T-helper 22 cell (primary cell): Measurements from ENCODE around the gene ACHE.

Experiments used
- DNase-seq: peaks from one replicate; pipeline ENCODE4 v3.0.0-alpha.2; 2020; ENCODE audit warnings: low read depth

The ACHE gene

DNA sequence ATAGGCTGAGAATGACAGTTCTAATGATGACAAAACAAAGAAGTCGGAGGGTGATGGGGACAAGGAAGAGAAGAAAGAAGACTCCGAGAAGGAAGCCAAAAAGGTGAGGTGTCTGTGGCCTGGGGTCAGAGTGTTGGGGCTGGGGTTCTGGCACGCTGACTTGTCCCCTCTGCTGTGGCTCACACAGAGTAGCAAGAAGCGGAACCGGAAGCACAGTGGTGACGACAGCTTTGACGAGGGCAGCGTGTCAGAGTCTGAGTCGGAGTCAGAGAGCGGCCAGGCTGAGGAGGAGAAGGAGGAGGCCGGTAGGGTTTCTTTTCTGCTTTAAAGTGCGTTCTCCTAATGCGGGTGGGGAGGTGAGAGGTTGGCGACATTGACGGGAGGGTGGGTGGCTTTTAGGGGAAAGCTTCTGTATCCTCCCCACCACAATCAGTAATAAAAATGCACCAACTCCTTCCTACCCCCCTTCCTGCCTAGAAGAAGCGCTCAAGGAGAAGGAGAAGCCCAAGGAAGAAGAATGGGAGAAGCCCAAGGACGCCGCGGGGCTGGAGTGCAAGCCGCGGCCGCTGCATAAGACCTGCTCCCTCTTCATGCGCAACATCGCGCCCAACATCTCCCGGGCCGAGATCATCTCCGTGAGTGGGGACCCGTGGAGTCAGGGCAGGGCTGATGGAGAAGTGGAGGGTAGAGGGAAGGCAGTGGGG lies 10.8 kb downstream of the ACHE start:
- DNase-seq, result peak; percentile 16

DNA sequence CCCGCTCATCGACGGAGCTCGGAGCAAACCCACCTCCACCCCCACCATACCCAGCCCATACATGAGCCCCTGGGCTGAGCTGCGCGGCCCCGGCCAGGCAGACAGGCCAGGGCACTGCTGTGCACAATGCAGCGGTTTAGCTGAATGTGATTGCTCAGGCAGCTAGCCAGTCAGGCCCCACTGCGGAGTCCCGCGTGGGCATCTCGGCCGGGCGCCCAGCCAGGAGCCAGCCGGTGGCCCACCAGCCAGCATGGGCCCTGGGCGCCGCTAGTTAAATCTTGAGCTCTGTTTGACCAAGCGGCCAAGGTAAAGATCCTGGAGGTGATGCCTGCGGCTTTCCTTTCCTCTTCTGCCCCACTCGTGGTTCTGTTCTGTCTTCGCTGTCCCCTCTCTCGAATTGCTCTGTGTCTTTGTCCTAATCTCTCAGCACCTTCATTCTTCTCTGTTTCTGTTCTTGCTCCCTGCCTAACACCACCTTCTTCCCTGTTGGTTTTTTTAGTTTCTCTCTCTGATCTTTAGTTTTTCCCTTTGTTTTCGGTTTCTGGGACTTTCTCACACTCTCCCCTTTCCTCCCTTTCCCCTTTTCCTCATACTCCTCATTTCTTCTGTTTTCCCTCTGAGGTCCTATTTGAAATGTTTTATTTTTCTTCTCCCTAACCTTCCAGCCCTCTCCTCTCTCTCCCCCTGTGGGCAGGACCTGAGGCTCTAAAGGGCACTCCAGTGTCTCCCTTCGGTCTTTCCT lies 12.7 kb downstream of the ACHE start:
- no peak for DNase-seq

DNA sequence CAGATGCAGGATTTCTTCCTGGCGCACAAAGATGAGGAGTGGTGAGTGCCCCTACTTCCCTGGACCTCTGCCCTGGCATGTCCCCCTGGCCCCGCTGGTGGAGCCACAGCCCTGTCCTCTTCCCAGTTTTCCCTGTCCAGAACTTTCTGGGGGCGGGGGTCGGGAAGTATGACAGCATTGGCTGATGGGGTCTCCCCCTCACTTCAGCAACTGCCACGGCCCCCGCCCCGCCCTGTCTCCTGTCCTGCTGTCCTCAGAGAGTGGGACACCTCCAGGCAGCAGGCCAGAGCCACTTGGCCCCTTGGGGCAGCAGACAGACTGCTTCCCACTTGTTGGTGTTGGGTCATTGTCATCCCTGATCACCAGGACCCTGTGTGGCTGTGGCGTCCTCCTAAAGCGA lies 13.5 kb downstream of the ACHE start:
- DNase-seq, result no peak

DNA sequence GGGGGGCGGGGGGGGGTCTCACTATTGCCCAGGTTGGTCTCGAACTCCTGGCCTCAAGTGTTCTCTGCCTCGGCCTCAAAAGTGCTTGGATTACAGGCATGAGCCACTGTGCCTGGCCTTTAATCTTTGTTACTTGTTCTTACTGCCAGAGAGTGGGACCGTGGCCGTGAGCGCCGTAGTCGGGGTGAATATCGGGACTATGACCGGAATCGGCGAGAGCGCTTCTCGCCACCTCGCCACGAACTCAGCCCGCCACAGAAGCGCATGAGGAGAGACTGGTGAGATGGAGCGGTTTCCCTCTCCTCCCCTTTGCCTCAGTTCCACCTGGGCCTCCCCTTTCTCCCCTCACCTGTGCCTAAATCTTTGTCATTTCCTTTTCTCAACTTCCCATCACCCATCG lies 14.6 kb downstream of the ACHE start:
- DNase-seq, result no peak

DNA sequence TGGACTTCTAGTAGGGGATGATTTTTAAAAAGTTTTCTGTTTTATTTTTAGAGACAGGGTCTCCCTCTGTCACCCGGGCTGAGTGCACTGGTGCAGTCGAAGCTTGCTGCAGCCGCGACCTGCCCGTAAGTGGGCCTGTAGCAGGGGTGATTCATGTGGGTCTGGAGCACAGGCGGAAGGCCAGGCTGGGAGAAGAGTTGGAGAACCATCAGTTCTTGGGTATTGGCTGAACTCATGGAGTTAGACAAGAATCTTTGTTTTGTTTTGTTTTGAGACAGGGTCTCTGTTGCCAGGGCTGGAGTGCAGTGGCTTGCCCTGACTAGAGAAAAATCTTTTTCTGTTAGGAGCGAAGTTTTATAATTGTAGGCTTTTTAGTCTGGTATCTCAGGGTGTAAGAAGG lies 15.0 kb downstream of the ACHE start:
- no peak for DNase-seq

DNA sequence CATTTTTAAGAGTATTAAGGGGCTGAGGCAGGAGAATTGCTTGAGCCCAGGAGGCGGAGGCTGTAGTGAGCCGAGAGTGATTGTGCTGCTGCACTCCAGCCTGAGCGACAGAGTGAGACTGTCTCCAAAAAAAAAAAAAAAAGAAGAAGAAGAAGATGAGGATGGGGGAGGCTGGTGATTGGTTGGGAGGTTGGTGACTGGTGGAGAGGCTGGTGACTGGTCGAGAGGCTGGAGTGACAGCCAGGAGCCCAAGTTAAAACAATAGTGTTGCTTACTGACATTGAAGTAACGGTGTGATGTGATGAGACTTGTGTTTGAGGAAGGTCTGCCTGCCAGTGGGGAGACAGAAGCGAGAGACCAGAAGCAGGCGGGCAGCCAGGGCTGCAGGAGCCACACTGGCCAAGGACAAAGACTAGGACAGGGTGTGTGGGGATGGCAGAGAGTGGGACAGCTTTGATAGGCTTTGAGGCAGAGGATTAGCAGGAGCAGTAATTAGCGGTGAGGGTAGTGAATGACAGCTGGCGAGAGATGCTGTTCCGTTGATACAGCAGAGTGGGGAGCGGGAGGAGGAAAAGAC lies 15.9 kb downstream of the ACHE start:
- DNase-seq, result no peak

DNA sequence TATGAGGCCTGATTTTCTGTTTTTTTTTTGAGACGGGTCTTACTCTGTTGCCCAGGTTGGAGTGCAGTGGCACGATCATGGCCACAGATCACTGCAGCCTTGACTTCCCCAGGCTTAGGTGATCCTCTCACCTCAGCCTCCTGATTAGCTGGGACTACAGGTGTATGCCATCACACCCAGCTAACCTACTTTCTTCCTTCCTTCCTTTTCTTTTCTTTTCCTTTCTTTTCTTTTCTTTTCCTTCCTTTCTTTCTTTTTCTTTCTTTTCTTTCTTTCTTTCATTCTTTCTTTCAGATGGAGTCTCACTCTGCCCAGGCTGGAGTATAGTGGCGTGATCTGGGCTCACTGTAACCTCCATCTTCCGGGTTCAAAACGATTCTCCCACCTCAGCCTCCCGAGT lies 17.0 kb downstream of the ACHE start:
- DNase-seq, result no peak

DNA sequence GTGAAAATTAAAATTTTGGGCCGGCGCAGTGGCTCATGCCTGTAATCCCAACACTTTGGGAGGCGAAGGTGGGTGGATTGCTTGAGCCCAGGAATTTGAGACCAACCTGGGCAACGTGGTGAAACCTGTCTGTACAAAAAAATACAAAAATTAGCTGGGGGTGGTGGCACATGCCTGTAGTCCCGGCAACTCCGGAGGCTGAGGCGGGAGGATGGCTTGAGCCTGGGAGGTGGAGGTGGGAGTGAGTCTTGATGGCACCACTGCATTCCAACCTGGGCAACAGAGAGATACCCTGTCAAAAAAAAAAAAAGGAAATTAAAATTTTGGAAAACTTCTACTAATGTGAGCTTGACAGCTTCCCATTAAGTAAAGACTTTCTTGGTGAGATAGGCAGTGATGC lies 17.7 kb downstream of the ACHE start:
- no peak for DNase-seq

DNA sequence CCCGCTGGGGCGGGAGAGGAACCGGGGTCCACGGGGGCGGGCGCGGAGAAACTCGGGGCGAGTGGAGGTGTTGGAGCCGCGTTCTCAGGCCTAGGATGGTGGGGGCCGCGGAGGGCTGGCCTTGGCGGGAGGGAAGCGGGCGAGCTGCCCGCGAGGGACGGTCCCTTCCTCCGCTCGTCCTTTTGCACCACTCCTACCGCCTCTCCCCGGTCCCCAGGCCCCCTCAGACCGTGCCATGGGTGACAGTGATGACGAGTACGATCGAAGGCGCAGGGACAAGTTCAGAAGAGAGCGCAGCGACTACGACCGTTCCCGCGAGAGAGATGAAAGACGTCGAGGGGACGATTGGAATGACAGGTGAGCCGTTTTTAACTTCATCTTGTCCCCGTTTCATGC lies 20.3 kb downstream of the ACHE start:
- DNase-seq, result no peak

DNA sequence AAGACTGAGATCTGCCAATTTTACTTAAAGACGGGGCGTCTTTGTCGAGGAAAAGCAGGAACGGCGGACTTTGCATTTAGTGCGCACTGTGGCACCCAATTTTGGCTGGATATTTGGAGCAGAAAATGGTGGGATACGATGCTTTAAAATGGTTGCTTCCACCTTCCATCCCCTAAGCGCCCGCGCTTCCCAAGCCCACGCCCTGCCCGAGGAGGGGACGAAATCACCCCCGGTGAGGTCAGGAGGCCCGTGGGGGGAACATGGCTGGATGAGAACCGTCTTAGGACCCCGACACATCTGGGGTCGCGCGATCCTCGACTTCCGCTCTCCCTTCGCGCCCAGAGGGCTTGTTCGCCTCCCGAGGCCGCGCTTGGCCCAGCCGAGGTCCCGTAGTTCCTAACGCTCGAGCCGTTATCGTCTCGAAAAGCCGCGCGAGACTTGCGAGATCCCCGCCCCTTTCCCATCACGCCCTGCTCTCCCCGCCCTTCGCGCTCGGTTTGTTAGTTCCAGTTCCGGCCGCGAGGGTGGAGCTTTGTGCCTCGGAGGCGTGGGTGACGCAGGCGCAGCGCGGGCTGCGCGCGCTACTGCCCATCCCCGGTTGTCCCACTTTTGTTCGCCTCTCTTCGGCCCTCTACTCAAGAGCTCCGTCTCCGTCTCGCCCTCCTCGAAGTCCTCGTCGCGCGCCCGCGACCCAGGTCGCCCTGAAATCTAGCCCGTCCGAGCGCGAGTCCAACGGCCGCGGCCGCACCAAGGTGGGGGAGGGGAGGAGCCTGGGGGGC lies 20.9 kb downstream of the ACHE start, which contains the start of gene SRRT:
TSS of gene SRRT (plus strand) at position 527 of the 779 bp plus-strand sequence. CDS start 488 bp downstream, outside the sequence.
- peak; percentile 96 for DNase-seq

DNA sequence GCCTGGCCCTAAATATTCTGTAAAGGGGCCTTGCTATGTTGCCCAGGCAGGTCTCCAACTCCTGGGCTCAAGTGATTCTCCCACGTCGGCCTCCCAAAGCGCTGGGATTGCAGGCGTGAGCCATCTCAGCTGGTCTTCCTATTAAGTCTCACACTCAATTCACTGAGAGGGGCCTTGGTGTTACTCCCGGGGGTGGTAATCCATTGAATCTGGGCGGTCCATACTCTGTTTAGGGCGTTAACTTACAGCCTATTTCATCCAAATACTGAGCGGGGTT lies 21.4 kb downstream of the ACHE start:
- no peak for DNase-seq

DNA sequence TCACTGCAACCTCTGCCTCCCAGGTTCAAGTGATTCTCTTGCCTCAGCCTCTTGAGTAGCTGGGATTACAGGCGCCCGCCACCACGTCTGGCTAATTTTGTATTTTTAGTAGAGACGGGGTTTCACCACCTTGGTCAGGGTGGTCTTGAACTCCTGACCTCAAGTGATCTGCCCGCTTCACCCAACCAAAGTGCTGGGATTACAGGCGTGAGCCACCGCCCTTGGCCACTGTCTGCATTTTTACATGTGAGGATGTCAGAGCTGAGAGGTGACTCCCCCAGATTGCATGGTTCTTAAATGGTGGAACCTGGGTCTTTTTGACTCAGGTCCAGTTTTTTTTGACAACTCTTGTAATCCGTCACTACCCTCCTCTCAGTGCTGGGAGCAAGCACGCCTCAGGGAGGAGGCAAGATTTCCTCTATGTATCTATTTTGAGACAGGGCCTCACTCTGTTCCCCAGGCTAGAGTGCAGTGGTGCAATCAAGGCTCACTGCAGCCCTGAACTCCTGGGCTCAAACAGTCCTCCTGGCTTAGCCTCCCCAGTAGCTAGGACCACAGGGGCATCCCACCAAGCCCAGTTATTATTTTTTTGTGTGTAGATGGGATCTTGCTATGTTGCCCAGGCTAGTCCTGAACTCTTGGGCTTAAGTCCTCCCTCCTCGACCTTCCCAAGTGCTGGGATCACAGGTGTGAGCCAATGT lies 21.9 kb downstream of the ACHE start:
- DNase-seq, result no peak

DNA sequence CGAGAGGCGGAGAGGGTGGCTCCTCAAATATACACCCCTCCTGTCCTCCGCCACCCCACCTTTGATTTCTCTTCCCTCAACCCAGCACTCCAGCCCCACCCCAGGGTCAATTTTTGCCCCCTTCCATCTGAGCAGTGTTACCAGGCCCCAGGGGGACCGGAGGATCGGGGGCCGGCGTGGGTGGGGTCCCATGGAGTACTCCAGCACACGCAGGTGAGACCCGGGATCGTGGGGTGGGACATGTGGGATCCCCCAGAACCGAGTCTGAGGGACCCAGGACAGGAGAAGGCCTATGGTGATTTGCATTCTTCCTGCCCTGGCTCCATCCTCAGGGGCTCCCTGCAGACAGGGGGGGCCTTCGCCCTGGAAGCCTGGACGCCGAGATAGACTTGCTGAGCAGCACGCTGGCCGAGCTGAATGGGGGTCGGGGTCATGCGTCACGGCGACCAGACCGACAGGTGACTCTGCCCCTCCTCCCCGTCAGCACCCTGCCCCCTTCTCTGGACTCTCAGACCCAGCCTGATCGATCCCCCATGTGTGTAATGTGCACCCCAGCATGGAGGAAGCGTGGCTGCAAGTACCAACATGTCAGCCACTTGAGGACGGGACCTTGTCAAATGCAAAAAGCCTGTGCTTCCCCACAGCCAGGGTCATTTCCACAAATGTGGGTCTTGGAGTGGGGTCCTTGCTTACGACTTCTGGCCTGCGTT lies 27.8 kb downstream of the ACHE start:
- no peak for DNase-seq

DNA sequence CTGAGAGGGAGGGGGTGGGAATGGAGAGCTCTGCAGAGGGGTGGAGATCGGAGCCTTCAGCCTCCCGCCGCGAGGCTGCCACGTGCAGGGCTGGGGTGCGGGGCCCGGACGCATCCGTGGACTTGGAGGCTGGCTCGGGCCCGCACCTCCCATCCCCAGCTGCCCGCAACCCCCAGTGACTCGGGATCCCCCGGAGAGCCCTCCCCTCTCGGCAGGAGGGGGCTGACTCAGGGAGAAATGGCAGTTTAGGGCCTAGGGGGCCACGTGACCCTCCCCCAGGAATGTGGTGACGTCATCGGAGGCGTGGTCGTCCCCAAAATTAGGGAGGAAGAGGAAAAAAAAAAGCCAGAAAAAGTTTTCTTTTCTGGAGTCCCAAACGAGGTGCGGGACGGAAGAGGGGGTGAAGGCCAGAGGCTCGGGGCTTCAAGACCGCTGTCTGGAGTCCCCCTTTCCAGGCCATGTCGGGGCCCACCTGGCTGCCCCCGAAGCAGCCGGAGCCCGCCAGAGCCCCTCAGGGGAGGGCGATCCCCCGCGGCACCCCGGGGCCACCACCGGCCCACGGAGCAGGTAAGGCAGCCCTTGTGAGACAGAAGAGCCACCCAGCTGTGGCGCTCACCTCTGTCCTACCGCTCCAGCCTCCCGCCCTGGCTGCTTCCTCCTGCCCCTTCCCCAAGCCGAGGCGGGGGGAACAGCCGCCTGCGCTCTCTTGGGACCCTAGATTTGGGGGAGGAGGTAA lies 28.5 kb downstream of the ACHE start, which contains the start of gene TRIP6:
TSS of gene TRIP6 (plus strand) at position 348 of the 736 bp plus-strand sequence. CDS start at position 459, 111 bp downstream.
- DNase-seq, result peak; percentile 27

DNA sequence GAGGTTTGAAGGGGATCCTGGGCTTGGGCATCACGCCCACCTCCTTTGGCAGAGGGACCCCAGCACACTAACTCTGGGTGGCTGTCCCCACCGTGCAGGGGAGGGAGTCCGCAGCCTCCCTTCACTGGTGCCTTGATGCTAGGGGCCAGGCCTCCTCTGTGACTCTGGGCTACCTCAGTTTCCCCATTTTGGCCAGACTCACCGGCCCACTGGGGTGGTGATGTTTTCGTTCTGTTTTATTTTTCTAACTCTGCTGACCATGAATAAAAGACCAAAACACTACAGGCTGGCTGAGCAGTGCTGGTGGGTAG lies 29.0 kb downstream of the ACHE start:
- no peak for DNase-seq

DNA sequence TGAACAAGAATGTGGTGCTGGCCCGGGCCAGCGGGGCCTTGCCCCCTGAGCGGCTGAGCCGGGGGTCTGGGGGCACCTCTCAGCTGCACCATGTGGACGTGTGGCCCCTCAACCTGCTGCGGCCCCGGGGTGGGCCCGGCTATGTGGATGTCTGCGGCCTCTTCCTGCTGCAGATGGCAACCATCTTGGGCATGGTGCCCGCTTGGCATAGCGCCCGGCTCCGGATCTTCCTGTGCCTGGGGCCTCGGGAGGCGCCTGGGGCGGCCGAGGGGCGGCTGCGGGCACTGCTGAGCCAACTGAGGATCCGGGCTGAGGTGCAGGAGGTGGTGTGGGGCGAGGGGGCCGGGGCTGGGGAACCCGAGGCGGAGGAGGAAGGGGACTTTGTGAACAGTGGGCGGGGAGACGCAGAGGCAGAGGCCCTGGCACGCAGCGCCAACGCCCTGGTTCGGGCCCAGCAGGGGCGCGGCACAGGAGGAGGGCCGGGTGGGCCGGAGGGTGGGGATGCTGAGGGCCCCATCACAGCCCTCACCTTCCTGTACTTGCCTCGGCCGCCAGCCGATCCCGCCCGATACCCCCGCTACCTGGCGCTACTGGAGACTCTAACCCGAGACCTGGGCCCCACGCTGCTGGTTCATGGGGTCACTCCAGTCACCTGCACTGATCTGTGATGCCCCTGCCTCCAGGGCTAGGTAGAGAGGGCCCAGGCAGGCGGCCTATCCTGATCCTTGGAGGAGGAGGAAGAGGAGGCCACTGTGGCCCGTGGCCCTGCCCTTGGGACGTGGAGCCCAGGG lies 29.6 kb downstream of the ACHE start:
- no peak for DNase-seq

DNA sequence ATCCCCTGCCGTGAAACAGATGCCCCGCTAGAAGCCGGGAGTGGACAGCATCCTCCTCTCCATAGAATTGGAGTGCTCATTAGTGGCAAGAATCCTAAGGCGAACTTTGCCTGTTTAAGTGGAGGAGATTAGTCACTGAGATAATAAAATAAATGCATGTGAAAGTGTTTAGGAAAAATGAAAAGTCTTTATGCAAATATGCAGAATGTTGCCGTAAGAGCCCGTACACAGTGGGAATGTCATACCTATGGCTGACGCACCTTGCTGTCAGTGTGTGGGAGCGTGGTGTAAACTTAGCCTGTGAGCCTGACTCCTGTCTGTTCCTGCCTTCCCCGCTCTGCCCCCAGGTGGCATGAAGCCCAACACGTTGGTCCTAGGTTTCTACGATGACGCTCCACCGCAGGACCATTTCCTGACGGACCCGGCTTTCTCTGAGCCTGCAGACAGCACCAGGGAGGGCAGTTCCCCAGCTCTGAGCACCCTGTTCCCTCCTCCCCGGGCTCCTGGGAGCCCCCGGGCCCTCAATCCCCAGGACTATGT lies 30.2 kb downstream of the ACHE start:
- no peak for DNase-seq

DNA sequence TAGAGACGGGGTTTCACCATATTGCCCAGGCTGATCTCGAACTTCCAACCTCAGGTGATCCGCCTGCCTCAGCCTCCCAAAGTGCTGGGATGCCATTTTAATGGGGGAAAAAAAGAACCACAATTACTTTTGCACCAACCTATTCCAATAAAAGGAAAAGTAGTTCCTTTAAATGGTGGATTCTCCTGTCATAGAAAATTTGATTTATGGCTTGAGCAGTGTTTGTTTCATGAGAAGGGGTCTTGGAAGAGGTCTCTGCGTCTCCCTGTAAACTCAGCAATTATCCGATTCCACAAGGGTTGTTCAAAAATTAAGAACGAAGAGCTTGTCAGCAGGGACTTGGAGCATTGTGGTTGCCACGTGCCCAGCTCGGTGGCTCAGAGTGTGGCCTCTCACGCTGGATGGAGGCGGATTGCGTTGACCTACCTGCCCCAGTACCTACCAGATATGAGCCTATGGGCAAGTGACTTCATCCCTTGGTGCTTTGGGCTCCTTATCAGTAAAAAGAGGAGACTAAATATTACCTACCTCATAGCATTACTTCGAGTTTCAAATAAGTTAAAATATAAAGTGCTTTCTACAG lies 31.3 kb downstream of the ACHE start:
- no peak for DNase-seq

DNA sequence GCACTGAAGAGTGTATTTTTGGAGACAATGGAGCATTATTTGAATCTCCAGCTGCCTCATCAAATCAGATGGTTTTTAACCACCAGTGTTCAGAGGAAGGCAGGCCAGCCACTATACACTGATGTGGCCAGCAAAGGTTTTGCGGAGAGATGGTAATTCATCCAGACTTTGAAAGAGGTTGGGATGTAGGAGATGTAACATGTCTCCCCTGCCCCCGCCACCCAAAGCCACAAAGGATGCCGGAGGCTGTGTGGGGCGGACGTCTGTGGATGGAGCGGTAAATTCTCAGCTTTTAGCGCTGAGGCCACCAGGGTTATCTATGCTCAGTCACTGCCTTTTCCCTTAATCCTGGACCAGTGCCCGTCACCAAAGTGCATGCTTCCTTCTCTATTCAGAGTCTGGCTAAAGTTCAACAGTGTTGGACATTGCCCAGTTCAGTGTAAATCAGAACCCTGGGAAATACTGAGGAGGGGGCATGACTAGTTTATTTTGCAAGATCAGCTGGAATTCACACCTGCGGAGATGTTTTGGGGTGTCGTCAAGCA lies 32.2 kb downstream of the ACHE start:
- DNase-seq, result no peak
